ENCODE measurements around the gene CAPN5.

DNA sequence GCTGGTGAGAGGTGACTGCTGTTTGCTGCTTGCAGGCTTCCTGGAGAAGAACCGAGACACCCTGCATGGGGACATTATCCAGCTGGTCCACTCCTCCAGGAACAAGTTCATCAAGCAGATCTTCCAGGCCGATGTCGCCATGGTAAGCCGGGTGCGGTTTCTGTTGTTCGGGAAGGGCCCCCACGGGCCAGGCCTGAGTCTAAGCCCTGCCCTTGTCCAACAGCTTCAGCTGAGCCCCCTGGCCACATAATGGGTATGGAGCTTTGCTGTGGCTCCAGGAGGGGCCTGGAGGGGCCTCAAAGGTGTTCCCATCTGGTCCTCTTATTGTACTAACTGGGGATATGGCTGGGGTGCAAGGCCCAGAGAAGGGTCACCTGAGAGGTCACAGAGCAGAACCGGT, 99.2 kb downstream of the CAPN5 start:
- no peak for TF ChIP-seq EZH2phosphoT487 (IDR thresholded peaks at IDR 0.05; ENCODE audit: unreplicated experiment)
- TF ChIP-seq, protein P1, sequence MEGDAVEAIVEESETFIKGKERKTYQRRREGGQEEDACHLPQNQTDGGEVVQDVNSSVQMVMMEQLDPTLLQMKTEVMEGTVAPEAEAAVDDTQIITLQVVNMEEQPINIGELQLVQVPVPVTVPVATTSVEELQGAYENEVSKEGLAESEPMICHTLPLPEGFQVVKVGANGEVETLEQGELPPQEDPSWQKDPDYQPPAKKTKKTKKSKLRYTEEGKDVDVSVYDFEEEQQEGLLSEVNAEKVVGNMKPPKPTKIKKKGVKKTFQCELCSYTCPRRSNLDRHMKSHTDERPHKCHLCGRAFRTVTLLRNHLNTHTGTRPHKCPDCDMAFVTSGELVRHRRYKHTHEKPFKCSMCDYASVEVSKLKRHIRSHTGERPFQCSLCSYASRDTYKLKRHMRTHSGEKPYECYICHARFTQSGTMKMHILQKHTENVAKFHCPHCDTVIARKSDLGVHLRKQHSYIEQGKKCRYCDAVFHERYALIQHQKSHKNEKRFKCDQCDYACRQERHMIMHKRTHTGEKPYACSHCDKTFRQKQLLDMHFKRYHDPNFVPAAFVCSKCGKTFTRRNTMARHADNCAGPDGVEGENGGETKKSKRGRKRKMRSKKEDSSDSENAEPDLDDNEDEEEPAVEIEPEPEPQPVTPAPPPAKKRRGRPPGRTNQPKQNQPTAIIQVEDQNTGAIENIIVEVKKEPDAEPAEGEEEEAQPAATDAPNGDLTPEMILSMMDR (conservative IDR thresholded peaks at IDR 0.05; ENCODE audit: low read depth in 2 of 2), result no peak
- no peak for TF ChIP-seq EZH2 (IDR thresholded peaks at IDR 0.05; ENCODE audit: low read depth, unreplicated experiment)
- no peak for TF ChIP-seq CREB1 (CRISPR knock-in tag; IDR thresholded peaks at IDR 0.05; ENCODE audit: low read depth)
- no peak for TF ChIP-seq JUNB (IDR thresholded peaks at IDR 0.05; ENCODE audit: unreplicated experiment)
- no peak for TF ChIP-seq POLR2AphosphoS5 (IDR thresholded peaks at IDR 0.05; ENCODE audit: low read depth)
- TF ChIP-seq, protein P2, sequence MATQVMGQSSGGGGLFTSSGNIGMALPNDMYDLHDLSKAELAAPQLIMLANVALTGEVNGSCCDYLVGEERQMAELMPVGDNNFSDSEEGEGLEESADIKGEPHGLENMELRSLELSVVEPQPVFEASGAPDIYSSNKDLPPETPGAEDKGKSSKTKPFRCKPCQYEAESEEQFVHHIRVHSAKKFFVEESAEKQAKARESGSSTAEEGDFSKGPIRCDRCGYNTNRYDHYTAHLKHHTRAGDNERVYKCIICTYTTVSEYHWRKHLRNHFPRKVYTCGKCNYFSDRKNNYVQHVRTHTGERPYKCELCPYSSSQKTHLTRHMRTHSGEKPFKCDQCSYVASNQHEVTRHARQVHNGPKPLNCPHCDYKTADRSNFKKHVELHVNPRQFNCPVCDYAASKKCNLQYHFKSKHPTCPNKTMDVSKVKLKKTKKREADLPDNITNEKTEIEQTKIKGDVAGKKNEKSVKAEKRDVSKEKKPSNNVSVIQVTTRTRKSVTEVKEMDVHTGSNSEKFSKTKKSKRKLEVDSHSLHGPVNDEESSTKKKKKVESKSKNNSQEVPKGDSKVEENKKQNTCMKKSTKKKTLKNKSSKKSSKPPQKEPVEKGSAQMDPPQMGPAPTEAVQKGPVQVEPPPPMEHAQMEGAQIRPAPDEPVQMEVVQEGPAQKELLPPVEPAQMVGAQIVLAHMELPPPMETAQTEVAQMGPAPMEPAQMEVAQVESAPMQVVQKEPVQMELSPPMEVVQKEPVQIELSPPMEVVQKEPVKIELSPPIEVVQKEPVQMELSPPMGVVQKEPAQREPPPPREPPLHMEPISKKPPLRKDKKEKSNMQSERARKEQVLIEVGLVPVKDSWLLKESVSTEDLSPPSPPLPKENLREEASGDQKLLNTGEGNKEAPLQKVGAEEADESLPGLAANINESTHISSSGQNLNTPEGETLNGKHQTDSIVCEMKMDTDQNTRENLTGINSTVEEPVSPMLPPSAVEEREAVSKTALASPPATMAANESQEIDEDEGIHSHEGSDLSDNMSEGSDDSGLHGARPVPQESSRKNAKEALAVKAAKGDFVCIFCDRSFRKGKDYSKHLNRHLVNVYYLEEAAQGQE (IDR thresholded peaks at IDR 0.05; ENCODE audit: unreplicated experiment), result no peak
- TF ChIP-seq NANOG (IDR thresholded peaks at IDR 0.05; ENCODE audit: borderline replicate concordance), result no peak
- no peak for TF ChIP-seq ZNF331 (CRISPR knock-in tag; IDR thresholded peaks at IDR 0.05; ENCODE audit: low read depth)
- no peak for TF ChIP-seq ZNF114 (CRISPR knock-in tag; IDR thresholded peaks at IDR 0.05)
- TF ChIP-seq, protein P3, sequence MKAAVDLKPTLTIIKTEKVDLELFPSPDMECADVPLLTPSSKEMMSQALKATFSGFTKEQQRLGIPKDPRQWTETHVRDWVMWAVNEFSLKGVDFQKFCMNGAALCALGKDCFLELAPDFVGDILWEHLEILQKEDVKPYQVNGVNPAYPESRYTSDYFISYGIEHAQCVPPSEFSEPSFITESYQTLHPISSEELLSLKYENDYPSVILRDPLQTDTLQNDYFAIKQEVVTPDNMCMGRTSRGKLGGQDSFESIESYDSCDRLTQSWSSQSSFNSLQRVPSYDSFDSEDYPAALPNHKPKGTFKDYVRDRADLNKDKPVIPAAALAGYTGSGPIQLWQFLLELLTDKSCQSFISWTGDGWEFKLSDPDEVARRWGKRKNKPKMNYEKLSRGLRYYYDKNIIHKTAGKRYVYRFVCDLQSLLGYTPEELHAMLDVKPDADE (IDR thresholded peaks at IDR 0.05), result no peak
- no peak for TF ChIP-seq STAT1 (IDR thresholded peaks at IDR 0.05; ENCODE audit: unreplicated experiment)
- TF ChIP-seq, protein P4, sequence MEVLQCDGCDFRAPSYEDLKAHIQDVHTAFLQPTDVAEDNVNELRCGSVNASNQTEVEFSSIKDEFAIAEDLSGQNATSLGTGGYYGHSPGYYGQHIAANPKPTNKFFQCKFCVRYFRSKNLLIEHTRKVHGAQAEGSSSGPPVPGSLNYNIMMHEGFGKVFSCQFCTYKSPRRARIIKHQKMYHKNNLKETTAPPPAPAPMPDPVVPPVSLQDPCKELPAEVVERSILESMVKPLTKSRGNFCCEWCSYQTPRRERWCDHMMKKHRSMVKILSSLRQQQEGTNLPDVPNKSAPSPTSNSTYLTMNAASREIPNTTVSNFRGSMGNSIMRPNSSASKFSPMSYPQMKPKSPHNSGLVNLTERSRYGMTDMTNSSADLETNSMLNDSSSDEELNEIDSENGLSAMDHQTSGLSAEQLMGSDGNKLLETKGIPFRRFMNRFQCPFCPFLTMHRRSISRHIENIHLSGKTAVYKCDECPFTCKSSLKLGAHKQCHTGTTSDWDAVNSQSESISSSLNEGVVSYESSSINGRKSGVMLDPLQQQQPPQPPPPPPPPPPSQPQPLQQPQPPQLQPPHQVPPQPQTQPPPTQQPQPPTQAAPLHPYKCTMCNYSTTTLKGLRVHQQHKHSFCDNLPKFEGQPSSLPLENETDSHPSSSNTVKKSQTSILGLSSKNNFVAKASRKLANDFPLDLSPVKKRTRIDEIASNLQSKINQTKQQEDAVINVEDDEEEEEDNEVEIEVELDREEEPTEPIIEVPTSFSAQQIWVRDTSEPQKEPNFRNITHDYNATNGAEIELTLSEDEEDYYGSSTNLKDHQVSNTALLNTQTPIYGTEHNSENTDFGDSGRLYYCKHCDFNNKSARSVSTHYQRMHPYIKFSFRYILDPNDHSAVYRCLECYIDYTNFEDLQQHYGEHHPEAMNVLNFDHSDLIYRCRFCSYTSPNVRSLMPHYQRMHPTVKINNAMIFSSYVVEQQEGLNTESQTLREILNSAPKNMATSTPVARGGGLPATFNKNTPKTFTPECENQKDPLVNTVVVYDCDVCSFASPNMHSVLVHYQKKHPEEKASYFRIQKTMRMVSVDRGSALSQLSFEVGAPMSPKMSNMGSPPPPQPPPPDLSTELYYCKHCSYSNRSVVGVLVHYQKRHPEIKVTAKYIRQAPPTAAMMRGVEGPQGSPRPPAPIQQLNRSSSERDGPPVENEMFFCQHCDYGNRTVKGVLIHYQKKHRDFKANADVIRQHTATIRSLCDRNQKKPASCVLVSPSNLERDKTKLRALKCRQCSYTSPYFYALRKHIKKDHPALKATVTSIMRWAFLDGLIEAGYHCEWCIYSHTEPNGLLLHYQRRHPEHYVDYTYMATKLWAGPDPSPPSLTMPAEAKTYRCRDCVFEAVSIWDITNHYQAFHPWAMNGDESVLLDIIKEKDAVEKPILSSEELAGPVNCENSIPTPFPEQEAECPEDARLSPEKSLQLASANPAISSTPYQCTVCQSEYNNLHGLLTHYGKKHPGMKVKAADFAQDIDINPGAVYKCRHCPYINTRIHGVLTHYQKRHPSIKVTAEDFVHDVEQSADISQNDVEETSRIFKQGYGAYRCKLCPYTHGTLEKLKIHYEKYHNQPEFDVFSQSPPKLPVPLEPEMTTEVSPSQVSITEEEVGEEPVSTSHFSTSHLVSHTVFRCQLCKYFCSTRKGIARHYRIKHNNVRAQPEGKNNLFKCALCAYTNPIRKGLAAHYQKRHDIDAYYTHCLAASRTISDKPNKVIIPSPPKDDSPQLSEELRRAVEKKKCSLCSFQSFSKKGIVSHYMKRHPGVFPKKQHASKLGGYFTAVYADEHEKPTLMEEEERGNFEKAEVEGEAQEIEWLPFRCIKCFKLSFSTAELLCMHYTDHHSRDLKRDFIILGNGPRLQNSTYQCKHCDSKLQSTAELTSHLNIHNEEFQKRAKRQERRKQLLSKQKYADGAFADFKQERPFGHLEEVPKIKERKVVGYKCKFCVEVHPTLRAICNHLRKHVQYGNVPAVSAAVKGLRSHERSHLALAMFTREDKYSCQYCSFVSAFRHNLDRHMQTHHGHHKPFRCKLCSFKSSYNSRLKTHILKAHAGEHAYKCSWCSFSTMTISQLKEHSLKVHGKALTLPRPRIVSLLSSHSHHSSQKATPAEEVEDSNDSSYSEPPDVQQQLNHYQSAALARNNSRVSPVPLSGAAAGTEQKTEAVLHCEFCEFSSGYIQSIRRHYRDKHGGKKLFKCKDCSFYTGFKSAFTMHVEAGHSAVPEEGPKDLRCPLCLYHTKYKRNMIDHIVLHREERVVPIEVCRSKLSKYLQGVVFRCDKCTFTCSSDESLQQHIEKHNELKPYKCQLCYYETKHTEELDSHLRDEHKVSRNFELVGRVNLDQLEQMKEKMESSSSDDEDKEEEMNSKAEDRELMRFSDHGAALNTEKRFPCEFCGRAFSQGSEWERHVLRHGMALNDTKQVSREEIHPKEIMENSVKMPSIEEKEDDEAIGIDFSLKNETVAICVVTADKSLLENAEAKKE (CRISPR knock-in tag; IDR thresholded peaks at IDR 0.05), result no peak

Data from GM23338 (cell line).